ENCODE measurements around the gene FGFR3.

Gene FGFR3

DNA sequence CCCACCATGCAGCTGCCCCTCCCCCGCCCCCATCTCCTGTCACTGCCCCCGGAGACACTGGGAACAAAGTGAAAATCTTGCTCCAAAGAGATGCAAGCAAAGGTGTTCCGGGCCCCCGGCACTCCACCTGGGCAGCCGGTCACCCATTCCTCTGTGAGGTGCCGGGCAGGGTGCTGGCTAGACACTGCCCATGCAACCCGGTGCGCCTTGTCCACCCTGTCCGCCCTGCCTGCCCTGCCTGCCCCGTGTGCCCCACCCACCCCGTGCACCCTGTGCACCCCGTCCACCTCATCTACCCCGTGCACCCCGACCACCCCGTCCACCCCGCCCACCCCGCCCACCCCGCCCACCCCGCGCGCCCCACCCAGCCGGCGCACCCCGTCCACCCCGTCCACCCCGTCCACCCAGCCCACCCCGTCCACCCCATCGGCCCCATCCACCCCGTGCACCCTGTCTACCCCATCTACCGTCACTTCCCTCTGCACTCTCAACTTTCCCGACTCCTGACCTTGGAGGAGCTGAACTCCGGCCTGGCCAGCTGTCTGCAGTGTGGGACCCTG, 31.9 kb upstream of the FGFR3 start:
- DNase-seq, result no peak
- H3K9me3 Mint-ChIP-seq, result no peaks in the 10 kb centered on the region
- H3K4me3 Mint-ChIP-seq, result no peak overlapping the region
- no peaks in the 10 kb centered on the region for H3K36me3 Mint-ChIP-seq (ENCODE audit: low read depth)
- H3K27ac Mint-ChIP-seq, result no peak overlapping the region
- no peaks in the 10 kb centered on the region for H3K4me1 Mint-ChIP-seq (ENCODE audit: low read depth)
- H3K27me3 Mint-ChIP-seq, result peaks cover 25% of the 10 kb centered on the region

DNA sequence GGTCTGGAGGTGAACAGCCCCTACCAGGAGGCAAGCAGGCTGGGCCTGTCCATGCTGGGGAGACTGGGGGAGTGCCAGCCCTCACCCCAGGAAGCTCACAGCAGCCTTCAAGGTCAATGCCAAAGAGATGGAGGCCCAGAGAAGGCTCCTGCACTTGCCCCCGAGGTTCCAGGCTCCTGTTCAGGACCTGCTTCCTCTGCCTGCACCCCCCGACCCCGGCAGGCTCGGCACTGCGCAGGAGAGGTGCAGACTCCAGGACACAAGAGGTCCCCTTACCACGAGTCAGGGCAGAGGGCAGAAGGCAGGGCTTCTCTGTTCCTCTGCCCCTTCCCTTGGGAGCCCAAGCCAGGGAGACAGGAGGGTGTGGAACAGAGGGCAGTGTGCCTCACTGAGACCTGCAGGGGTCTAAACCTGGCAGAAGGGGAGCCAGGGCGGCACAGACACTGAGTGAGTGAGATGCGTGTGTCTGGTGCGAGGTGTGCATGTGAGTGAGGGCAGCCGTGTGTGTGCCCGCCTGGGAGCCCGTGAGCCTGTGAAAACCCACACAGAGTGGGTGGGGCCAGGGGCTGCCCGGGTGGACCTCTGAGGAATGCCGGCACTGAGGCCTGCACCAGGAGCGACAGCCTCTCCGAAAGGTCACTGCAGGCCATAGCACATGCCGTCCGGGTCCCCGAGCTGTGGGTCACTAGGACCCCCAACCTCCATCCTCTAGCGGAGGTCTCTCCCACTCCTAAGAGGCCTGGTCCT, 30.7 kb upstream of the FGFR3 start:
- Mint-ChIP-seq H3K9me3 (no peaks in the 10 kb centered on the region), H3K4me1 (ENCODE audit: low read depth) (no peaks in the 10 kb centered on the region), H3K27me3 (peaks cover 25% of the 10 kb centered on the region), H3K36me3 (ENCODE audit: low read depth) (no peaks in the 10 kb centered on the region), H3K27ac (no peak overlapping the region), H3K4me3 (no peak overlapping the region)
- DNase-seq, result no peak

DNA sequence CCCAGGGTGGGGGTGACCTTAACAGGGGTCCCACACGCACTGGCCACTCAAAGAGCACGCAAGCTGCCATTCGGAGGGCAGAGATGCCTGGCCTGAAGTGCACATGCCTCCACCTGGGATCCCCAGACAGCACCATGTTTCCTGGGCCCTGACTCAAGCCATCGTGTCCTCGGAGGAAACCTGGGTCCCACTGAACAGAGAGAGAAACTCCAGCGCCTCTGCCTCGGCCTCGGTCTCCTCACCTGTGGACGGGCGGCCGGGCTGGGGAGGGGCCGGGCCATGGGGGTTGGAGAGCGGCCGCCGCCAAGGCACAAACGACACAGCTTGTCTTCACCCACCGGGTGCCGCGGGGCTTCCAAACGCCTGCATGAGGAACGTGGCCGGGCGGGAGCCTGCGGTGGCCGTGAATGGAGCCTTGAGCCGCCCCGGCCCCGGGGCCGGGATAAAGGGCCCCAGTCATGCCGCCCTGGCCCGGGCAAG, 30.0 kb upstream of the FGFR3 start:
- DNase-seq, result no peak
- Mint-ChIP-seq H3K4me1 (ENCODE audit: low read depth) (no peaks in the 10 kb centered on the region), H3K4me3 (no peak overlapping the region), H3K36me3 (ENCODE audit: low read depth) (no peaks in the 10 kb centered on the region), H3K27ac (no peak overlapping the region), H3K27me3 (peaks cover 28% of the 10 kb centered on the region), H3K9me3 (no peaks in the 10 kb centered on the region)

- no peak for DNase-seq
- H3K27ac Mint-ChIP-seq, result no peak overlapping the region
- H3K4me1 Mint-ChIP-seq (ENCODE audit: low read depth), result no peaks in the 10 kb centered on the region
- H3K9me3 Mint-ChIP-seq, result no peaks in the 10 kb centered on the region
- no peaks in the 10 kb centered on the region for H3K36me3 Mint-ChIP-seq (ENCODE audit: low read depth)
- peaks cover 33% of the 10 kb centered on the region for H3K27me3 Mint-ChIP-seq
- no peak overlapping the region for H3K4me3 Mint-ChIP-seq
Measured at GRCh38 chr4:1763550-1764080, 29.5 kb upstream of the FGFR3 start.

DNA sequence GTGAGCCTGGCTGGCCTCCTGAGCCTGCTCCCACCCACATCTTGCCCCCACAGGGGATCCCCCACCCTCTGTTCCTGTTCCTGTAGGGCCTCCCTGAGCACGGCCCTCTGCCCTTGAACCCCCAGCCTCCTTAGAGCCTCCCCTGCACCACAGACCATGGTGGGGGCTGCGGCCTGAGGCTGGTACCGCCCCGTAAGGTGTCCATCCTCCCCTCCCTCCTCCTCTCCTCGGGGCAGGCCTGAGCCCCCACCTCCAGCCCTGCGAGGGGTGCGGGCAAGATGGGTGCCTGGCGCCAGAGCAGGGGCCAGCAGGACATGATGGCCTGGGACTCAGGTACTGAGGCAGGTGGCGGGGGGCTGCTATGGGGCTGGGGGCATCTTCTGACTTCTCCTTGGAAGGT, 28.4 kb upstream of the FGFR3 start:
- no peak for DNase-seq
- peaks cover 33% of the 10 kb centered on the region for H3K27me3 Mint-ChIP-seq
- no peaks in the 10 kb centered on the region for H3K36me3 Mint-ChIP-seq (ENCODE audit: low read depth)
- H3K4me3 Mint-ChIP-seq, result no peak overlapping the region
- no peak overlapping the region for H3K27ac Mint-ChIP-seq
- H3K4me1 Mint-ChIP-seq (ENCODE audit: low read depth), result no peaks in the 10 kb centered on the region
- H3K9me3 Mint-ChIP-seq, result no peaks in the 10 kb centered on the region

GRCh38 chr4:1765409-1766072, 27.6 kb upstream of the FGFR3 start:
- H3K36me3 Mint-ChIP-seq (ENCODE audit: low read depth), result no peaks in the 10 kb centered on the region
- DNase-seq, result no peak
- H3K27ac Mint-ChIP-seq, result no peak overlapping the region
- H3K4me3 Mint-ChIP-seq, result no peak overlapping the region
- no peaks in the 10 kb centered on the region for H3K4me1 Mint-ChIP-seq (ENCODE audit: low read depth)
- H3K27me3 Mint-ChIP-seq, result peaks cover 33% of the 10 kb centered on the region
- no peaks in the 10 kb centered on the region for H3K9me3 Mint-ChIP-seq

DNA sequence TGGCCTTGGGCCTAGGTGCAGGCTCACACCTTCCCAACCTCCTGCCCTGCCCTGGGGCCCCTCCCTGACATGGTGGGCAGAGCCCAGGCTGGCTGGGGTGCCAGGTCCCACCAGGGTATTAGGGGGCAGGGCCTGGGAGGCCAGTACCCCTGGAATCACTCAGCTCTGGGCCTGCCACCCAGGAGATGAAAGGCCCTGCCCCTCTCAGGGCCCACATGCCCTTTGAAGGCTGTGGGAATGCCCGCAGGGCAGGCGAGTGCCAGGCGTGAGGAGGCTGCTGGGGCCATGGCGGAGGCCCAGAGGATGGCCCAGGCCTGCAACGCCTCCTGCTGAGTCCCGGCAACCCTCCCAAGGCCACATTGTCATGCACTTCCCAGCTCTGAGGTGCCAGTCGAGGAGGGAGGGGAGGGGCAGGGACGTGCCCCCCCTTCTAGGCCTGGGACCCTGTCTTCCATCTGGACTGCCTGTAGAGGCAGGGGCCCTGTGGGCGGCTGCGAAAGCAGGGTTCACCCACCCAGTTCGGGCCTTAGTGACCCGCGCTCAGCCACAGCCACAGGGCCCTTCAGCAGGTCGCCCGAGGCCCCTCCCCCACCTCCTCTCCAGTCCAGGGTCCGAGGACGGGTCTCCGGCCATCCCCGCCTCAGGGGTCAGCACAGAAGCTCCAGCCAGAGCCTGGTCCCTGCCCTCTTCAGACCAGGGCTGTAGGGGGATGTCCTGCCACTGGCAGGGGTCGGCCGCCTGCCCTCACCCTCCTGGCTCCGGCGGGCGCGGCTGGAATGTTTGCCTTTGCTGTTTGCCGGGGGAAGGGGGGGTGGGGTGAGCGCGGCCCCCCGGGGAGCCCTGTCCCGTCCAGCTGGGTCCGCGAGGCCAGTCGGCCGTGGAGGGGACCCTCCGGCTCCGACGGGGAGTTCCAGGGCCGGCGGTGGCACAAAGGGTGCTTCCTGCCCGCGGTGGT, 26.7 kb upstream of the FGFR3 start:
- Mint-ChIP-seq H3K9me3 (no peaks in the 10 kb centered on the region), H3K4me1 (ENCODE audit: low read depth) (no peaks in the 10 kb centered on the region), H3K27ac (no peak overlapping the region), H3K27me3 (peaks cover 33% of the 10 kb centered on the region), H3K4me3 (no peak overlapping the region), H3K36me3 (ENCODE audit: low read depth) (no peaks in the 10 kb centered on the region)
- DNase-seq, result no peak

DNA sequence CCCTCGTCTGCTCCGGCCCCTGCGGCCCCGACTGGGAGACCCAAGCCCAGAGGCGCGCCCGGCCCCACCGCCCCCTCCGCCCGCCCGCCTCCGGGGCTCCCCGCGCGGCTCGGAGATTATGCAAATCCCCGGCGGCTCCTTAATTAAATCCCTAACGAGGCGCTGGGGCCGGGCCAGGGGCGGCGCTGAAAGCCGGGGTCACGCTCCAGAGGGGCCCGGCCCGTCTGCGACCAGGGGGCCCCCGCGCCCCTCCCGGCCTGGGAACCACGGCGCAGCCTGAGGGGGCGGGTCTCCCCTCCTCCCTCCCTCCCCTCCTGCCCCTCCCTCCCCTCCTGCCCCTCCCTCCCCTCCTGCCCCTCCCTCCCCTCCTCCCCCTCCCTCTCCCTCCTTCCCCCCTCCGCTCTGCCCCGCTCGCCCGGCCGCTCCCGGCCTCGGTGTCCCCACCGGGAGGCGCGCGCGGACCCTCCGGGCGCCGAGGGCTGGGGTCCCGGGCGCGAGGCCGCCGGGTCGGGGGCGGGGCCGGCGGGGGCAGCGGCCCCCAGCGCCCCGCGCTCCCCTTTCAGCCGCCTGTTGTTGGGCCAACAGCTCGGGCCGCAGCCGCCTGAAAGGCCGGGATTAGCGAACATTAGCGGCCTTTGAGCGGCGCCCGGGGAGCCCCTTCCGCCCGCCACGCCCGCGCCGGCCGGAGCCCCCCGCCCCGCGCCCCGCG, 25.9 kb upstream of the FGFR3 start:
- no peak overlapping the region for H3K27ac Mint-ChIP-seq
- no peaks in the 10 kb centered on the region for H3K9me3 Mint-ChIP-seq
- peaks cover 33% of the 10 kb centered on the region for H3K27me3 Mint-ChIP-seq
- no peaks in the 10 kb centered on the region for H3K36me3 Mint-ChIP-seq (ENCODE audit: low read depth)
- peak; percentile 46 for DNase-seq
- peaks cover 2% of the 10 kb centered on the region for H3K4me1 Mint-ChIP-seq (ENCODE audit: low read depth)
- H3K4me3 Mint-ChIP-seq, result no peak overlapping the region

GRCh38 chr4:1767770-1768366, 25.2 kb upstream of the FGFR3 start:
- Mint-ChIP-seq H3K9me3 (no peaks in the 10 kb centered on the region), H3K36me3 (ENCODE audit: low read depth) (no peaks in the 10 kb centered on the region), H3K27me3 (peaks cover 30% of the 10 kb centered on the region), H3K4me3 (peak overlapping the region; percentile 49), H3K27ac (no peak overlapping the region), H3K4me1 (ENCODE audit: low read depth) (peaks cover 2% of the 10 kb centered on the region)
- peak; percentile 62 for DNase-seq

DNA sequence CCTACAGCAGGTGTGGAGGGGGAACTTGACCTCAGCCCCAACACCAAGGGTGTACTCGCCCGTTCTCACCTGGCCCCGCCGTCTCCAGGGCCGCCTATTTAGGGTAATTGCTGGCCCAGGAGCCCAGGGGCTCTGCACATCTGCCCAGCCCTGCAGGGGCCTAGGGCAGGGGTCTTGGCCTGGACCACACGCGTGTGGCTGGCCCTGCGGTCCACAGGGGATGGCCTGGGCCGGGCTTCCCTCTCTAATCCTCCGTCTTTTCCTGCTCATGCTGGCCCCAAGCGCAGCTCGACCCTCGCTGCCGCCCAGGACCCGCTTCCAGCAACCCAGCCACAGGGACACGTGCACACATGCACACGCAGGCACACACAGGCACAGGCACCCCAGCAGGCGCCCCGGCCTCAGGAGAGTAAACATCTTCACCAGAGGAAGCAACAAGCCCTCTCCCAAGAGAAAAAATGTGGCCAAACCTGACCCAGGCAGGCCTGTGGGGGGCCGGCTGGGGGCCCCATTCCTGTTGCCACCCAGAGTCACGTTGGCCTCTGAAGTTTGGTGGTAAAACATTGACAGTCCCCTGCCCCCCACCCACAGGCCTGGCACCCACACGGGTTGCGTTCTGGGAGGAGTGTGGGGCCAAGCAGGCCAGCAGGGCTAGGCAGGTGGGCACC, 24.6 kb upstream of the FGFR3 start:
- Mint-ChIP-seq H3K9me3 (no peaks in the 10 kb centered on the region), H3K4me3 (peak overlapping the region; percentile 49), H3K27ac (no peak overlapping the region), H3K27me3 (peaks cover 30% of the 10 kb centered on the region), H3K4me1 (ENCODE audit: low read depth) (peaks cover 2% of the 10 kb centered on the region), H3K36me3 (ENCODE audit: low read depth) (no peaks in the 10 kb centered on the region)
- no peak for DNase-seq

- Mint-ChIP-seq H3K4me1 (ENCODE audit: low read depth) (peaks cover 2% of the 10 kb centered on the region), H3K9me3 (no peaks in the 10 kb centered on the region), H3K27me3 (peaks cover 22% of the 10 kb centered on the region), H3K36me3 (ENCODE audit: low read depth) (no peaks in the 10 kb centered on the region), H3K4me3 (no peak overlapping the region), H3K27ac (no peak overlapping the region)
- DNase-seq, result no peak
Measured at GRCh38 chr4:1769692-1770091, 23.4 kb upstream of the FGFR3 start.

DNA sequence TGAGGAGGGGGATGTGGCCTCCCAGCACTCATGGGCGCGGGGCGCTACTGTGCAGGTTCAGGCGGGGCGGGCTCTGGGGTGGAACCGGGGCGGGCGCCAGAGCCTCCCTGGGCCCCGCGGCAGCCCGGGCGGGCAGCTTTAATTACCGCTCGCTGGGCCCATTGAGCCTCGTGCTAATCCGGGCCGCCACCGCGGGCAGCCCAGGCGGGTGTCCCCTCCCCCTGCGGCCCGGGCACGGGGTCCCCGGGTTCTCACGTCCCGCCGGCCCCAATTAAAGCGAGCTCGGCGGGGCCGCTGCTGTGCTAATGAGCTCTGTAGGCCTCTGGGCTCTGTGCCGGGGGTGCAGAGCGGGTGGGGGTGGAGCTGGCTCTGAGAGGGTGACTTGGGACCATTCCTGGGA, 22.8 kb upstream of the FGFR3 start:
- DNase-seq, result no peak
- H3K4me1 Mint-ChIP-seq (ENCODE audit: low read depth), result peaks cover 2% of the 10 kb centered on the region
- no peaks in the 10 kb centered on the region for H3K9me3 Mint-ChIP-seq
- H3K36me3 Mint-ChIP-seq (ENCODE audit: low read depth), result no peaks in the 10 kb centered on the region
- H3K4me3 Mint-ChIP-seq, result no peak overlapping the region
- peaks cover 16% of the 10 kb centered on the region for H3K27me3 Mint-ChIP-seq
- no peak overlapping the region for H3K27ac Mint-ChIP-seq

- Mint-ChIP-seq H3K27me3 (peaks cover 10% of the 10 kb centered on the region), H3K9me3 (no peaks in the 10 kb centered on the region), H3K4me1 (ENCODE audit: low read depth) (peaks cover 2% of the 10 kb centered on the region), H3K4me3 (no peak overlapping the region), H3K36me3 (ENCODE audit: low read depth) (no peaks in the 10 kb centered on the region), H3K27ac (no peak overlapping the region)
- DNase-seq, result no peak
Measured at GRCh38 chr4:1770791-1771231, 22.3 kb upstream of the FGFR3 start.
